ENCODE results near the gene CDH2. TPM values are rescaled to one million over a fixed set of nuclear protein-coding genes. Genes with fewer than 3 reads are reported as not detected.

The CDH2 gene
- polyA plus RNA-seq, 1 donor from 2014 or later, result 199 TPM

DNA sequence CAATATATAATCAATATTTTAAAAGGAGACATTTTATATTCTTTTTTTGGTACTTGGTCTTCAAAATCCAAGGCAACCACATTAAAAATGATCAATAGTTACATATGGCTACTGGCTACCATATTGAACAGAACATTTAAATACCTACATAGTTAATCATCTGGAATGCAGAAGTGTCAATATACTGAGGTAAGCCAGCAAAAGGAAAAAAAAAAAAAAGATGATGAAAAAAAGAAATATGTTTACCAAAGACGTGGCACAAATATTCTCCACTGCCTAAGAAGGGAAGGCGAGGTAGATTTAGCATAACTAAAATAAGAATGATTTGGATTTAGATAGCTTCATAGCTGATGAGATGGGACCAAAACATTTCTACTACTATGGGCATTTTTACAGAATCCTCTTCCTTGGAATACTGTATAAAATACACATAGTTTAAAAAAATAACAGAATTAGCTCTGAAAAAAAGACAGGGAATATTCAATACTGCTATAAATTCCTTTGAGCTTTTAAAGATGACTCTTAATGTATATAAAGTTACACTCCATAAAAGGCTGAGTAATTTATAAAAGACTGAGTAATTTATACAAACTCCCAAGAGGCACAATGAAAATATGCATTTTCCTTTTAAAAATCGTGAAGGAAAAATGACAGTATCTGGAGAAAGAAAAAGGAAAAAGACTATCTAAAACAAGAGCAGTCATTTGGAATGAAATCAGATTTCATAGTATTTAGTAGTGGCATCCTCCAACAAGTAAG, 63.5 kb downstream of the CDH2 start:
- TF ChIP-seq CTCF (IDR thresholded peaks at IDR 0.05; ENCODE audit: poor library complexity, severe bottlenecking), result no peak
- no peak for TF ChIP-seq POLR2AphosphoS5 (IDR thresholded peaks at IDR 0.05)
- TF ChIP-seq SMC3 (conservative IDR thresholded peaks at IDR 0.05; ENCODE audit: poor library complexity), result no peak
- no peak for TF ChIP-seq REST (IDR thresholded peaks at IDR 0.05; ENCODE audit: borderline replicate concordance)
- TF ChIP-seq RAD21 (conservative IDR thresholded peaks at IDR 0.05), result no peak
- TF ChIP-seq EP300 (conservative IDR thresholded peaks at IDR 0.05; ENCODE audit: poor library complexity, severe bottlenecking), result no peak
- TF ChIP-seq TAF1 (IDR thresholded peaks at IDR 0.05; ENCODE audit: low read depth), result no peak
- no peak for TF ChIP-seq MXI1 (conservative IDR thresholded peaks at IDR 0.05; ENCODE audit: poor library complexity, severe bottlenecking)
- TF ChIP-seq EZH2 (IDR thresholded peaks at IDR 0.05; ENCODE audit: borderline replicate concordance, insufficient read depth, low read length, poor library complexity, severe bottlenecking), result no peak
- no peaks in the 10 kb centered on the region for H3F3A ChIP-seq (ENCODE audit: insufficient read depth, low read length, poor library complexity, severe bottlenecking)
- no peak overlapping the region for H3K4me3 ChIP-seq (ENCODE audit: low read length)
- H3K27me3 ChIP-seq (ENCODE audit: insufficient read depth, low read depth, low read length), result no peaks in the 10 kb centered on the region
- no peak overlapping the region for H2AFZ ChIP-seq (ENCODE audit: low read depth, low read length)
- no peak overlapping the region for H3K9ac ChIP-seq (ENCODE audit: low read length)
- no peak overlapping the region for H3K4me2 ChIP-seq (ENCODE audit: low read length)
- H3K79me2 ChIP-seq (replicated peaks; ENCODE audit: insufficient read depth, low read length), result peaks cover 100% of the 10 kb centered on the region
- no peaks in the 10 kb centered on the region for H3K9me3 ChIP-seq (ENCODE audit: low read length)
- no peaks in the 10 kb centered on the region for H3K9me2 ChIP-seq (ENCODE audit: insufficient read depth, low read length)
- H4K20me1 ChIP-seq (ENCODE audit: insufficient read depth), result peaks cover 17% of the 10 kb centered on the region
- H3K27ac ChIP-seq (ENCODE audit: low read length), result peak overlapping the region; percentile 56
- H3K36me3 ChIP-seq (ENCODE audit: insufficient read depth, low read length), result no peaks in the 10 kb centered on the region

- Histone ChIP-seq H3K27ac (ENCODE audit: low read length) (no peak overlapping the region), H2AFZ (ENCODE audit: low read depth, low read length) (no peak overlapping the region), H3K9me2 (ENCODE audit: insufficient read depth, low read length) (no peaks in the 10 kb centered on the region), H3F3A (ENCODE audit: insufficient read depth, low read length, poor library complexity, severe bottlenecking) (no peaks in the 10 kb centered on the region), H3K36me3 (ENCODE audit: insufficient read depth, low read length) (no peaks in the 10 kb centered on the region), H3K27me3 (ENCODE audit: insufficient read depth, low read depth, low read length) (no peaks in the 10 kb centered on the region), H3K4me3 (ENCODE audit: low read length) (no peak overlapping the region), H3K9me3 (ENCODE audit: low read length) (no peaks in the 10 kb centered on the region), H3K4me2 (ENCODE audit: low read length) (no peak overlapping the region), H3K79me2 (replicated peaks; ENCODE audit: insufficient read depth, low read length) (peaks cover 100% of the 10 kb centered on the region), H3K9ac (ENCODE audit: low read length) (no peak overlapping the region), H4K20me1 (ENCODE audit: insufficient read depth) (peaks cover 22% of the 10 kb centered on the region)
- no peak for TF ChIP-seq EP300 (conservative IDR thresholded peaks at IDR 0.05; ENCODE audit: poor library complexity, severe bottlenecking)
- no peak for TF ChIP-seq MXI1 (conservative IDR thresholded peaks at IDR 0.05; ENCODE audit: poor library complexity, severe bottlenecking)
- no peak for TF ChIP-seq RAD21 (conservative IDR thresholded peaks at IDR 0.05)
- TF ChIP-seq CTCF (IDR thresholded peaks at IDR 0.05; ENCODE audit: poor library complexity, severe bottlenecking), result no peak
- TF ChIP-seq REST (IDR thresholded peaks at IDR 0.05; ENCODE audit: borderline replicate concordance), result no peak
- TF ChIP-seq POLR2AphosphoS5 (IDR thresholded peaks at IDR 0.05), result no peak
- no peak for TF ChIP-seq SMC3 (conservative IDR thresholded peaks at IDR 0.05; ENCODE audit: poor library complexity)
- TF ChIP-seq TAF1 (IDR thresholded peaks at IDR 0.05; ENCODE audit: low read depth), result no peak
- no peak for TF ChIP-seq EZH2 (IDR thresholded peaks at IDR 0.05; ENCODE audit: borderline replicate concordance, insufficient read depth, low read length, poor library complexity, severe bottlenecking)
Measured at GRCh38 chr18:28112056-28112470, 64.9 kb downstream of the CDH2 start.
